HCT116 (cell line): ENCODE data around the gene VAV2. TPM values are rescaled to one million over a fixed set of nuclear protein-coding genes. Genes with fewer than 3 reads are reported as not detected.

Experiments used
- ATAC-seq: fragments of 200-7000 bp; cut with Tn5 transposase; 2 replicates; pipeline ENCODE4 v1.9.1; 2020; ENCODE audit warnings: mild to moderate bottlenecking, moderate library complexity
- BruUV-seq: library from RNA; stranded (reverse); fragments of 400-500 nt; replicated peaks from 2 replicates; lab custom pipeline; 2021; lab: Mats Ljungman, UMichigan
- CTCF ChIA-PET: fragments of 300-600 bp; sonication (Branson Sonifier 250); formaldehyde crosslinking; loops from one replicate; lab custom pipeline; 2021; ENCODE audit warnings: antibody characterized with exemption; lab: Charles Lee
- POLR2A ChIA-PET: fragments of 300-600, 350-600 bp; sonication (Branson Sonifier 250); formaldehyde crosslinking; loops from one replicate; lab custom pipeline; 2021; ENCODE audit warnings: antibody characterized with exemption; lab: Charles Lee
- RAD21 ChIA-PET, 2 experiments: fragments of 300-600 bp; sonication (Branson Sonifier 250); formaldehyde crosslinking; loops; one replicate each; lab custom pipeline; 2023; ENCODE audit warnings: low total read pairs in 2 of 2; ENCODE audit not compliant: uncharacterized antibody in 2 of 2, unreplicated experiment in 2 of 2, low non-redundant PET in 1 of 2; lab: Charles Lee
- DNase-seq: peaks from one replicate; pipeline ENCODE4 v3.0.0-alpha.2; 2010; ENCODE audit warnings: low read depth, low spot score
- H2AFZ ChIP-seq: fragments of 200-600 bp; shearing (Covaris generic), sonication (generic); 2 replicates; pipeline ENCODE4 v1.6.1; 2017; ENCODE audit warnings: low read depth, mixed run types, mixed read lengths, antibody characterized with exemption, low read length; ENCODE audit not compliant: poor library complexity, severe bottlenecking
- H3K27ac ChIP-seq: 2 replicates; pipeline ENCODE4 v1.5.1; 2012; ENCODE audit warnings: low read depth, low read length
- H3K27me3 ChIP-seq: fragments of 200-600 bp; sonication (generic); 2 replicates; pipeline ENCODE4 v1.6.1; 2016; ENCODE audit warnings: mixed run types, low read length, mixed read lengths; ENCODE audit not compliant: insufficient read depth
- H3K36me3 ChIP-seq, 2 experiments: fragments of 200-500 bp in 1 of 2; fragments of 200-600 bp in 1 of 2; sonication (Bioruptor generic) in 1 of 2; sonication (generic) in 1 of 2; 2 replicates each; pipeline versions ENCODE4 v1.5.1 to v1.6.1; 2014 to 2016; ENCODE audit warnings: low read length in 2 of 2, inconsistent platforms in 1 of 2, mixed read lengths in 1 of 2, mixed run types in 1 of 2; ENCODE audit not compliant: insufficient read depth in 2 of 2, control insufficient read depth in 1 of 2
- H3K4me1 ChIP-seq, 2 experiments: fragments of 200-600 bp in 1 of 2; sonication (generic) in 1 of 2; 2 replicates each; pipeline versions ENCODE4 v1.5.1 to v1.6.1; 2012 to 2017; ENCODE audit warnings: low read length in 2 of 2, inconsistent platforms in 1 of 2, mild to moderate bottlenecking in 1 of 2, mixed read lengths in 1 of 2, mixed run types in 1 of 2, moderate library complexity in 1 of 2; ENCODE audit not compliant: insufficient read depth in 2 of 2, control insufficient read depth in 1 of 2
- H3K4me2 ChIP-seq: fragments of 200-600 bp; sonication (generic); 2 replicates; pipeline ENCODE4 v1.6.1; 2017; ENCODE audit warnings: mixed run types, low read length, mixed read lengths
- H3K4me3 ChIP-seq, 2 experiments: fragments of 200-600 bp in 1 of 2; sonication (generic) in 1 of 2; replicated peaks in 1 of 2; 2 replicates each; pipeline ENCODE4 v1.5.1; 2011 to 2016; ENCODE audit warnings: low read length in 2 of 2, control low read depth in 1 of 2, low read depth in 1 of 2, mild to moderate bottlenecking in 1 of 2, mixed read lengths in 1 of 2, mixed run types in 1 of 2
- H3K79me2 ChIP-seq: fragments of 200-600 bp; sonication (generic); 2 replicates; pipeline ENCODE4 v1.6.1; 2017; ENCODE audit warnings: mild to moderate bottlenecking, mixed run types, low read length, moderate library complexity, mixed read lengths; ENCODE audit not compliant: insufficient read depth
- H3K9ac ChIP-seq: fragments of 200-600 bp; sonication (generic); 2 replicates; pipeline ENCODE4 v1.6.1; 2016; ENCODE audit warnings: low read length, mixed read lengths
- H3K9me2 ChIP-seq: fragments of 200-600 bp; sonication (generic), shearing (Covaris generic); 2 replicates; pipeline ENCODE4 v1.6.1; 2017; ENCODE audit warnings: mixed run types, mild to moderate bottlenecking, moderate library complexity; ENCODE audit not compliant: insufficient read depth
- H3K9me3 ChIP-seq, 2 experiments: fragments of 200-500 bp in 1 of 2; fragments of 200-600 bp in 1 of 2; sonication (Bioruptor generic) in 1 of 2; sonication (generic) in 1 of 2; 2 replicates each; pipeline ENCODE4 v1.6.1; 2014 to 2017; ENCODE audit warnings: low read length in 2 of 2, mixed read lengths in 2 of 2, inconsistent platforms in 1 of 2, low read depth in 1 of 2, mild to moderate bottlenecking in 1 of 2, mixed run types in 1 of 2, moderate library complexity in 1 of 2; ENCODE audit not compliant: control insufficient read depth in 1 of 2, insufficient read depth in 1 of 2
- H4K20me1 ChIP-seq: fragments of 200-600 bp; sonication (generic), shearing (Covaris generic); 2 replicates; pipeline ENCODE4 v1.6.1; 2017; ENCODE audit warnings: mixed run types, mild to moderate bottlenecking, moderate library complexity; ENCODE audit not compliant: insufficient read depth
- CBX3 ChIP-seq: IDR thresholded peaks from 2 replicates; pipeline ENCODE4 v1.6.1; 2012; ENCODE audit warnings: low read depth
- EGR1 ChIP-seq: IDR thresholded peaks from 2 replicates; pipeline ENCODE4 v1.6.1; 2012; ENCODE audit warnings: low read depth
- ELF1 ChIP-seq: IDR thresholded peaks from 2 replicates; pipeline ENCODE4 v1.6.1; 2012; ENCODE audit warnings: low read depth, borderline replicate concordance
- EZH2phosphoT487 ChIP-seq: fragments of 200-600 bp; IDR thresholded peaks from 2 replicates; pipeline ENCODE4 v1.6.1; 2018; ENCODE audit warnings: antibody characterized with exemption, borderline replicate concordance
- FOSL1 ChIP-seq: IDR thresholded peaks from 2 replicates; pipeline ENCODE4 v1.6.1; 2012; ENCODE audit warnings: low read depth
- POLR2A ChIP-seq: IDR thresholded peaks from 2 replicates; pipeline ENCODE4 v1.7.0; 2011; ENCODE audit warnings: borderline replicate concordance; ENCODE audit not compliant: insufficient read depth, insufficient read length; ENCODE audit errors: extremely low read depth
- POLR2AphosphoS5 ChIP-seq: IDR thresholded peaks from 2 replicates; pipeline ENCODE4 v1.6.1; 2011; ENCODE audit warnings: mild to moderate bottlenecking, low read depth, low read length, moderate library complexity
- SRF ChIP-seq: IDR thresholded peaks from 2 replicates; pipeline ENCODE4 v1.6.1; 2012; ENCODE audit warnings: low read depth
- TCF7L2 ChIP-seq: IDR thresholded peaks from 2 replicates; pipeline ENCODE4 v1.7.0; 2011; ENCODE audit warnings: borderline replicate concordance, inconsistent platforms; ENCODE audit not compliant: insufficient read depth, insufficient read length; ENCODE audit errors: extremely low read depth
- YY1 ChIP-seq: IDR thresholded peaks from 2 replicates; pipeline ENCODE4 v1.6.1; 2011; ENCODE audit warnings: low read length, low read depth, moderate library complexity, mild to moderate bottlenecking; ENCODE audit not compliant: insufficient replicate concordance; ENCODE audit errors: extremely low read depth
- intact Hi-C: fragments of 100-400 bp; cut with micrococcal nuclease; formaldehyde crosslinking; loops from 2 replicates; pipeline ENCODE4 v1.10.0; 2022
- total RNA-seq: library from RNA; stranded (reverse); gene quantifications from one replicate; pipeline ENCODE4 v1.2.1, GENCODE V29; 2021; ENCODE audit not compliant: unreplicated experiment
- TF ChIP-seq, protein P1 (sequence below): IDR thresholded peaks from 2 replicates; pipeline ENCODE4 v1.6.1; 2011; ENCODE audit warnings: mild to moderate bottlenecking, low read length, moderate library complexity; ENCODE audit not compliant: insufficient replicate concordance; ENCODE audit errors: extremely low read depth
- TF ChIP-seq, protein P2 (sequence below): IDR thresholded peaks from 2 replicates; pipeline ENCODE4 v1.6.1; 2012
- TF ChIP-seq, protein P3 (sequence below): IDR thresholded peaks from 2 replicates; pipeline ENCODE4 v1.6.1; 2012
- TF ChIP-seq, protein P4 (sequence below): IDR thresholded peaks from 2 replicates; pipeline ENCODE4 v1.6.1; 2012; ENCODE audit warnings: low read depth

Gene VAV2
- total RNA-seq, 1 experiment from 2014 or later: 33.2 TPM

DNA sequence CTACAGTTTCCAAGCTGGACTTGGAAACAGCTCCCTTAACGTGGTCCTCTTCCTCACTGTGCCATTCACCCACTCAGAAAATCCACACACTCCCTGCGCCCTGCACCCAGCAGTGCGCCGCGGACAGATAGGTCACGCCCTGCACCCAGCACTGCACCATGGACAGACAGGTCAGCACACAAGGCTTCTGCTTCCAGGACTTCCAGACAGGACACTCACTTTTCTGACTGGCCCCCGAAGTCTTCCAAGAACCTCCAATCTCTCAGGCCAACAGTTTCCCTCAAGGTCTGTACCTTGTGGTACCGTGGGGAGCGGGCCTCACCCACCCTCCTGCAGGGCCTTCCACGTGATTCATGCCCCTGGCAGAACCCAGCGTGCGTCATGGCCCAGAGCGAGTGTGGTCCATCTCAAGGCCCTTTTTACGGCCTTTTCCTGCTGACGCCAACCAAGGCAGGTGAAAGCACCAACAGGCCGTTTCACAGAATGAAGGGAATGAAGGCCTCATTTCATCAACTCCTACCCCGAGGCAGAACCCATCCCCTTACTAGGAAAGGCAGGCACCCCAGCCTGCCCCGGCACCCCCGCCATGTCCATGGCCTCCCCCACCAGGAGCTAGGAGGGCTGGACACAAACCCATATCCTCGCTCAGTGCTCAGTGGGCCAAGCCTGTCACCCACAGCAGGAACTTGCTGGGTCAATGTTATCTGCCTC lies 17.3 kb downstream of the VAV2 start:
- RAD21 ChIA-PET: no interaction called here
- H3K4me1 ChIP-seq: no peaks in the 10 kb centered on the region
- POLR2A ChIA-PET: no interaction called here
- H3K36me3 ChIP-seq: no peaks in the 10 kb centered on the region
- H2AFZ ChIP-seq: no peak overlapping the region
- H4K20me1 ChIP-seq: no peaks in the 10 kb centered on the region
- no peak for DNase-seq
- intact Hi-C loops: no loop called here
- H3K79me2 ChIP-seq: peaks cover 91% of the 10 kb centered on the region
- H3K9me3 ChIP-seq: no peaks in the 10 kb centered on the region
- CTCF ChIA-PET: no interaction called here
- H3K9ac ChIP-seq: no peak overlapping the region
- H3K27ac ChIP-seq: no peak overlapping the region
- no peaks in the 10 kb centered on the region for H3K9me2 ChIP-seq
- TF ChIP-seq FOSL1 (no peak), EZH2phosphoT487 (no peak), POLR2A (no peak), YY1 (no peak), CBX3 (no peak), ELF1 (no peak), EGR1 (no peak), SRF (no peak), TCF7L2 (no peak), POLR2AphosphoS5 (no peak)
- TF ChIP-seq, protein P1, sequence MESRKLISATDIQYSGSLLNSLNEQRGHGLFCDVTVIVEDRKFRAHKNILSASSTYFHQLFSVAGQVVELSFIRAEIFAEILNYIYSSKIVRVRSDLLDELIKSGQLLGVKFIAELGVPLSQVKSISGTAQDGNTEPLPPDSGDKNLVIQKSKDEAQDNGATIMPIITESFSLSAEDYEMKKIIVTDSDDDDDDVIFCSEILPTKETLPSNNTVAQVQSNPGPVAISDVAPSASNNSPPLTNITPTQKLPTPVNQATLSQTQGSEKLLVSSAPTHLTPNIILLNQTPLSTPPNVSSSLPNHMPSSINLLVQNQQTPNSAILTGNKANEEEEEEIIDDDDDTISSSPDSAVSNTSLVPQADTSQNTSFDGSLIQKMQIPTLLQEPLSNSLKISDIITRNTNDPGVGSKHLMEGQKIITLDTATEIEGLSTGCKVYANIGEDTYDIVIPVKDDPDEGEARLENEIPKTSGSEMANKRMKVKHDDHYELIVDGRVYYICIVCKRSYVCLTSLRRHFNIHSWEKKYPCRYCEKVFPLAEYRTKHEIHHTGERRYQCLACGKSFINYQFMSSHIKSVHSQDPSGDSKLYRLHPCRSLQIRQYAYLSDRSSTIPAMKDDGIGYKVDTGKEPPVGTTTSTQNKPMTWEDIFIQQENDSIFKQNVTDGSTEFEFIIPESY: no peak
- TF ChIP-seq, protein P2, sequence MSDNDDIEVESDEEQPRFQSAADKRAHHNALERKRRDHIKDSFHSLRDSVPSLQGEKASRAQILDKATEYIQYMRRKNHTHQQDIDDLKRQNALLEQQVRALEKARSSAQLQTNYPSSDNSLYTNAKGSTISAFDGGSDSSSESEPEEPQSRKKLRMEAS: no peak
- TF ChIP-seq, protein P3, sequence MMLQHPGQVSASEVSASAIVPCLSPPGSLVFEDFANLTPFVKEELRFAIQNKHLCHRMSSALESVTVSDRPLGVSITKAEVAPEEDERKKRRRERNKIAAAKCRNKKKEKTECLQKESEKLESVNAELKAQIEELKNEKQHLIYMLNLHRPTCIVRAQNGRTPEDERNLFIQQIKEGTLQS: no peak
- TF ChIP-seq, protein P4, sequence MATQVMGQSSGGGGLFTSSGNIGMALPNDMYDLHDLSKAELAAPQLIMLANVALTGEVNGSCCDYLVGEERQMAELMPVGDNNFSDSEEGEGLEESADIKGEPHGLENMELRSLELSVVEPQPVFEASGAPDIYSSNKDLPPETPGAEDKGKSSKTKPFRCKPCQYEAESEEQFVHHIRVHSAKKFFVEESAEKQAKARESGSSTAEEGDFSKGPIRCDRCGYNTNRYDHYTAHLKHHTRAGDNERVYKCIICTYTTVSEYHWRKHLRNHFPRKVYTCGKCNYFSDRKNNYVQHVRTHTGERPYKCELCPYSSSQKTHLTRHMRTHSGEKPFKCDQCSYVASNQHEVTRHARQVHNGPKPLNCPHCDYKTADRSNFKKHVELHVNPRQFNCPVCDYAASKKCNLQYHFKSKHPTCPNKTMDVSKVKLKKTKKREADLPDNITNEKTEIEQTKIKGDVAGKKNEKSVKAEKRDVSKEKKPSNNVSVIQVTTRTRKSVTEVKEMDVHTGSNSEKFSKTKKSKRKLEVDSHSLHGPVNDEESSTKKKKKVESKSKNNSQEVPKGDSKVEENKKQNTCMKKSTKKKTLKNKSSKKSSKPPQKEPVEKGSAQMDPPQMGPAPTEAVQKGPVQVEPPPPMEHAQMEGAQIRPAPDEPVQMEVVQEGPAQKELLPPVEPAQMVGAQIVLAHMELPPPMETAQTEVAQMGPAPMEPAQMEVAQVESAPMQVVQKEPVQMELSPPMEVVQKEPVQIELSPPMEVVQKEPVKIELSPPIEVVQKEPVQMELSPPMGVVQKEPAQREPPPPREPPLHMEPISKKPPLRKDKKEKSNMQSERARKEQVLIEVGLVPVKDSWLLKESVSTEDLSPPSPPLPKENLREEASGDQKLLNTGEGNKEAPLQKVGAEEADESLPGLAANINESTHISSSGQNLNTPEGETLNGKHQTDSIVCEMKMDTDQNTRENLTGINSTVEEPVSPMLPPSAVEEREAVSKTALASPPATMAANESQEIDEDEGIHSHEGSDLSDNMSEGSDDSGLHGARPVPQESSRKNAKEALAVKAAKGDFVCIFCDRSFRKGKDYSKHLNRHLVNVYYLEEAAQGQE: no peak
- TF ChIP-seq, all 23 proteins: peak for 0
- BruUV-seq: no TSS peak
- no peaks in the 10 kb centered on the region for H3K27me3 ChIP-seq
- H3K4me2 ChIP-seq: no peak overlapping the region
- no peak for ATAC-seq
- H3K4me3 ChIP-seq: no peak overlapping the region
